Cardiac muscle cell (in vitro differentiated cells and primary cell): ENCODE measurements around the gene CDH23. TPM values are rescaled to one million over a fixed set of nuclear protein-coding genes. Genes with fewer than 3 reads are reported as not detected.

Source experiments
- DNase-seq, 2 donors: peaks; one replicate each; pipeline versions ENCODE4 v3.0.0 to v3.0.0-alpha.2; 2010 to 2017; ENCODE audit warnings: low read depth in 1 of 2, low spot score in 1 of 2
- H3K27ac ChIP-seq: fragments of 200-600 bp; sonication (generic); 2 replicates; pipeline ENCODE4 v1.5.1; 2016
- H3K27me3 ChIP-seq: fragments of 200-600 bp; sonication (generic); 2 replicates; pipeline ENCODE4 v1.6.0; 2016; ENCODE audit warnings: control low read depth
- H3K36me3 ChIP-seq: fragments of 200-600 bp; sonication (generic); 2 replicates; pipeline ENCODE4 v1.5.1; 2016; ENCODE audit warnings: control low read depth
- H3K4me1 ChIP-seq: fragments of 200-600 bp; sonication (generic); 2 replicates; pipeline ENCODE4 v1.8.1; 2017; ENCODE audit warnings: low read depth, mild to moderate bottlenecking, mixed run types
- H3K4me3 ChIP-seq: fragments of 200-600 bp; sonication (generic); 2 replicates; pipeline ENCODE4 v1.5.1; 2016; ENCODE audit warnings: mild to moderate bottlenecking
- H3K9me3 ChIP-seq: fragments of 200-600 bp; sonication (generic); 2 replicates; pipeline ENCODE4 v1.5.1; 2017; ENCODE audit warnings: low read depth, mild to moderate bottlenecking, control low read depth
- polyA plus RNA-seq: library from polyadenylated mRNA; unstranded; fragments of >200 nt; fragmentation: Nextera tagmentation; extraction: Ambion mirVana; gene quantifications from 2 replicates; pipeline ENCODE4 v1.2.1, GENCODE V29; 2016
- total RNA-seq: library from RNA; depleted of rRNA; stranded (reverse); fragments of >200 nt; gene quantifications from 2 replicates; pipeline ENCODE4 v1.2.3, GENCODE V29; 2016
- TF ChIP-seq, protein P1 (sequence below): IDR thresholded peaks from 2 replicates; pipeline ENCODE4 v1.5.1; 2012; ENCODE audit warnings: low read depth, mild to moderate bottlenecking, low read length

The CDH23 gene
- total and polyA plus RNA-seq, 2 experiments from 2014 or later = 0.05 to 0.51 TPM

GRCh38 chr10:71515531-71516172 is 118.9 kb downstream of the CDH23 start:
- H3K36me3 ChIP-seq = no peaks in the 10 kb centered on the region
- TF ChIP-seq, protein P1, sequence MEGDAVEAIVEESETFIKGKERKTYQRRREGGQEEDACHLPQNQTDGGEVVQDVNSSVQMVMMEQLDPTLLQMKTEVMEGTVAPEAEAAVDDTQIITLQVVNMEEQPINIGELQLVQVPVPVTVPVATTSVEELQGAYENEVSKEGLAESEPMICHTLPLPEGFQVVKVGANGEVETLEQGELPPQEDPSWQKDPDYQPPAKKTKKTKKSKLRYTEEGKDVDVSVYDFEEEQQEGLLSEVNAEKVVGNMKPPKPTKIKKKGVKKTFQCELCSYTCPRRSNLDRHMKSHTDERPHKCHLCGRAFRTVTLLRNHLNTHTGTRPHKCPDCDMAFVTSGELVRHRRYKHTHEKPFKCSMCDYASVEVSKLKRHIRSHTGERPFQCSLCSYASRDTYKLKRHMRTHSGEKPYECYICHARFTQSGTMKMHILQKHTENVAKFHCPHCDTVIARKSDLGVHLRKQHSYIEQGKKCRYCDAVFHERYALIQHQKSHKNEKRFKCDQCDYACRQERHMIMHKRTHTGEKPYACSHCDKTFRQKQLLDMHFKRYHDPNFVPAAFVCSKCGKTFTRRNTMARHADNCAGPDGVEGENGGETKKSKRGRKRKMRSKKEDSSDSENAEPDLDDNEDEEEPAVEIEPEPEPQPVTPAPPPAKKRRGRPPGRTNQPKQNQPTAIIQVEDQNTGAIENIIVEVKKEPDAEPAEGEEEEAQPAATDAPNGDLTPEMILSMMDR = no peak
- no peak overlapping the region for H3K27ac ChIP-seq
- H3K4me1 ChIP-seq = peaks cover 9% of the 10 kb centered on the region
- H3K27me3 ChIP-seq = no peaks in the 10 kb centered on the region
- H3K9me3 ChIP-seq = no peaks in the 10 kb centered on the region
- DNase-seq = no peak
- no peak overlapping the region for H3K4me3 ChIP-seq

GRCh38 chr10:71516890-71517289 is 120.2 kb downstream of the CDH23 start:
- Histone ChIP-seq H3K4me1 (peaks cover 9% of the 10 kb centered on the region), H3K36me3 (no peaks in the 10 kb centered on the region), H3K27ac (no peak overlapping the region), H3K27me3 (no peaks in the 10 kb centered on the region), H3K4me3 (no peak overlapping the region), H3K9me3 (no peaks in the 10 kb centered on the region)
- TF ChIP-seq, protein P1 = no peak
- no peak for DNase-seq

- DNase-seq = no peak
- H3K9me3 ChIP-seq = no peaks in the 10 kb centered on the region
- peaks cover 7% of the 10 kb centered on the region for H3K4me1 ChIP-seq
- no peak overlapping the region for H3K4me3 ChIP-seq
- no peak overlapping the region for H3K27ac ChIP-seq
- TF ChIP-seq, protein P1 = no peak
- H3K27me3 ChIP-seq = no peaks in the 10 kb centered on the region
- no peaks in the 10 kb centered on the region for H3K36me3 ChIP-seq
Observed at GRCh38 chr10:71517298-71518169, 120.8 kb downstream of the CDH23 start.

GRCh38 chr10:71520042-71520441 is 123.3 kb downstream of the CDH23 start:
- Histone ChIP-seq H3K4me3 (no peak overlapping the region), H3K36me3 (no peaks in the 10 kb centered on the region), H3K9me3 (no peaks in the 10 kb centered on the region), H3K4me1 (no peaks in the 10 kb centered on the region), H3K27ac (no peak overlapping the region), H3K27me3 (no peaks in the 10 kb centered on the region)
- TF ChIP-seq, protein P1 = no peak
- peak in 1 of 2 donors; percentile 19 for DNase-seq

- TF ChIP-seq, protein P1 = no peak
- no peaks in the 10 kb centered on the region for H3K36me3 ChIP-seq
- H3K9me3 ChIP-seq = no peaks in the 10 kb centered on the region
- no peak overlapping the region for H3K4me3 ChIP-seq
- no peak overlapping the region for H3K27ac ChIP-seq
- DNase-seq = no peak
- no peaks in the 10 kb centered on the region for H3K4me1 ChIP-seq
- H3K27me3 ChIP-seq = no peaks in the 10 kb centered on the region
Observed at GRCh38 chr10:71521504-71522441, 125.1 kb downstream of the CDH23 start.
